ENCODE measurements around the gene ZFYVE28.

- TF ChIP-seq TAF1 (IDR thresholded peaks at IDR 0.05; ENCODE audit: borderline replicate concordance, insufficient read depth, low read length) (no peak), REST (IDR thresholded peaks at IDR 0.05; ENCODE audit: insufficient read depth in 1 of 2, low read depth in 2 of 2, low read length in 2 of 2) (no peak), POLR2AphosphoS5 (IDR thresholded peaks at IDR 0.05; ENCODE audit: low read depth, low read length) (no peak), FOXP2 (optimal IDR thresholded peaks at IDR 0.05; ENCODE audit: borderline replicate concordance, extremely low read depth, extremely low read length, insufficient read depth) (no peak), SIN3A (IDR thresholded peaks at IDR 0.05; ENCODE audit: borderline replicate concordance, insufficient read depth, low read length) (no peak)
Measured at GRCh38 chr4:2261853-2262144, 156.6 kb downstream of the ZFYVE28 start, which contains the start of gene MXD4.
